ENCODE data around the gene MTCL1. TPM values are rescaled to one million over a fixed set of nuclear protein-coding genes. Genes with fewer than 3 reads are reported as not detected.
A peak's percentile ranks its signal among the peaks of the same experiment; 100 is the strongest.

The MTCL1 gene
- total and polyA plus RNA-seq, 10 of the 15 experiments (the other 5 are each of a cell fraction or from before 2014, with no cell fraction given): 0.03 to 0.36 (median 0.13) TPM; not detected in 4

- DNase-seq (ENCODE audit: low read depth, low spot score) (no peak), FAIRE-seq (no peak), ATAC-seq (peak; percentile 84)
- peak overlapping the region; percentile 27; the same call in 1 of the 2 replicates for H3K4me2 ChIP-seq (ENCODE audit: control insufficient read depth, insufficient read depth)
- no peaks in the 10 kb centered on the region for H3K79me2 ChIP-seq (ENCODE audit: control insufficient read depth, insufficient read depth, low read length)
- H3K4me3 ChIP-seq: no peak overlapping the region
- H3K9ac ChIP-seq (ENCODE audit: control insufficient read depth, insufficient read depth, low read length): no peak overlapping the region
- H3K36me3 ChIP-seq (ENCODE audit: control insufficient read depth in 2 of 2, insufficient read depth in 2 of 2, low read length in 1 of 2): no peaks in the 10 kb centered on the region
- in situ Hi-C loops (cut with MboI) (no loop called here), intact Hi-C loops (cut with micrococcal nuclease; ENCODE audit: unreplicated experiment) (no loop called here)
- WGBS (ENCODE audit: insufficient coverage, insufficient replicate concordance, low lambda C conversion rate, missing lambda C conversion rate): 44% methylated on average over 4 of the region's 4 CpGs
- no peaks in the 10 kb centered on the region; a peak in 1 of 4 replicates for H3K27me3 ChIP-seq (replicated peaks in 1 of 2; ENCODE audit: control insufficient read depth in 2 of 2, insufficient read depth in 2 of 2, low read length in 1 of 2)
- H3K4me1 ChIP-seq (ENCODE audit: control insufficient read depth, insufficient read depth, low read length): no peaks in the 10 kb centered on the region
- no peak overlapping the region for H3K27ac ChIP-seq (ENCODE audit: control insufficient read depth, insufficient read depth)
- ChIA-PET POLR2A (no interaction called here), RAD21 (ENCODE audit: unreplicated experiment) (interaction anchor here (1.1 kb wide), 1 partner anchor 16 kb away, joined by 4 read pairs; no protein-coding TSS in a partner anchor), CTCF (no interaction called here), SMC1A (ENCODE audit: uncharacterized antibody, unreplicated experiment) (interaction anchor here (0.6 to 1.6 kb wide), 3 partner anchors 9 to 66 kb away, joined by 3 to 8 read pairs (median 3); no protein-coding TSS in a partner anchor)
- H4K20me1 ChIP-seq (ENCODE audit: control insufficient read depth, insufficient read depth): no peaks in the 10 kb centered on the region
- H3K9me3 ChIP-seq (replicated peaks; ENCODE audit: control insufficient read depth, insufficient read depth, low read length): no peaks in the 10 kb centered on the region
- no TSS peak for BruUV-seq (replicated peaks)
- H2AFZ ChIP-seq (ENCODE audit: control insufficient read depth, low read depth, low read length): peak overlapping the region; percentile 56
- TF ChIP-seq STAT3 (IDR thresholded peaks at IDR 0.05; ENCODE audit: low read depth, low read length): no peak
- no peak for TF ChIP-seq ELK1 (IDR thresholded peaks at IDR 0.05; ENCODE audit: low read depth, low read length)
Observed at GRCh38 chr18:8681196-8681595, 24.2 kb upstream of the MTCL1 start.

GRCh38 chr18:8684577-8684976 is 20.8 kb upstream of the MTCL1 start:
- Histone ChIP-seq H3K9ac (ENCODE audit: control insufficient read depth, insufficient read depth, low read length) (no peak overlapping the region), H4K20me1 (ENCODE audit: control insufficient read depth, insufficient read depth) (no peaks in the 10 kb centered on the region), H3K79me2 (ENCODE audit: control insufficient read depth, insufficient read depth, low read length) (no peaks in the 10 kb centered on the region), H3K9me3 (replicated peaks; ENCODE audit: control insufficient read depth, insufficient read depth, low read length) (no peaks in the 10 kb centered on the region), H3K36me3 (ENCODE audit: control insufficient read depth in 2 of 2, insufficient read depth in 2 of 2, low read length in 1 of 2) (no peaks in the 10 kb centered on the region), H3K4me3 (no peak overlapping the region), H2AFZ (ENCODE audit: control insufficient read depth, low read depth, low read length) (no peak overlapping the region), H3K4me1 (ENCODE audit: control insufficient read depth, insufficient read depth, low read length) (no peaks in the 10 kb centered on the region), H3K27ac (ENCODE audit: control insufficient read depth, insufficient read depth) (no peak overlapping the region), H3K4me2 (ENCODE audit: control insufficient read depth, insufficient read depth) (no peak overlapping the region), H3K27me3 (replicated peaks in 1 of 2; ENCODE audit: control insufficient read depth in 2 of 2, insufficient read depth in 2 of 2, low read length in 1 of 2) (peaks cover 0 to 2% of the 10 kb centered on the region in 2 experiments; a peak in 3 of 4 replicates)
- ChIA-PET POLR2A (no interaction called here), SMC1A (ENCODE audit: uncharacterized antibody, unreplicated experiment) (no interaction called here), CTCF (interaction anchor here (2.7 kb wide), 1 partner anchor 11 kb away, joined by 12 read pairs; no protein-coding TSS in a partner anchor), RAD21 (ENCODE audit: unreplicated experiment) (interaction anchor here (0.5 kb wide), 1 partner anchor 331 kb away, joined by 4 read pairs; no protein-coding TSS in a partner anchor)
- TF ChIP-seq NFIC (IDR thresholded peaks at IDR 0.05; ENCODE audit: low read depth, low read length): no peak
- BruUV-seq (replicated peaks): no TSS peak
- intact Hi-C loops (cut with micrococcal nuclease; ENCODE audit: unreplicated experiment) (no loop called here), in situ Hi-C loops (cut with MboI) (no loop called here)
- DNase-seq (ENCODE audit: low read depth, low spot score) (no peak), ATAC-seq (no peak), FAIRE-seq (no peak)
- 61% methylated on average over 7 of the region's 7 CpGs for whole genome bisulfite sequencing (ENCODE audit: insufficient coverage, insufficient replicate concordance, low lambda C conversion rate, missing lambda C conversion rate)

Measured in GM12878 (cell line).